Measurements from ENCODE around the gene CLEC20A.

GRCh38 chr1:178528228-178528952 is 31.6 kb upstream of the CLEC20A start:
- TF ChIP-seq CTCF (IDR thresholded peaks at IDR 0.05 in 8 of 11, conservative IDR thresholded peaks at IDR 0.05 in 3 of 11) (no peak), POLR2A (IDR thresholded peaks at IDR 0.05) (no peak), POLR2AphosphoS5 (IDR thresholded peaks at IDR 0.05) (peak in 1 of 3 donors; percentile 29)

Measured in spleen (tissue), 7 donors.